Measurements from ENCODE around the gene LCN2. TPM values are rescaled to one million over a fixed set of nuclear protein-coding genes. Genes with fewer than 3 reads are reported as not detected.

The LCN2 gene
- total and polyA plus RNA-seq, 12 donors: 0.34 to 2.7 (median 0.62) TPM; not detected in 5

- ATAC-seq (no peak), DNase-seq (no peak)
- Histone ChIP-seq H3K9me3 (no peaks in the 10 kb centered on the region), H3K4me3 (no peak overlapping the region), H3K27ac (no peak overlapping the region), H3K36me3 (peaks cover 0 to 99% (median 37%) of the 10 kb centered on the region in 9 donors), H3K4me1 (peaks cover 0 to 5% (median 0%) of the 10 kb centered on the region in 9 donors), H3K27me3 (no peaks in the 10 kb centered on the region)
- intact Hi-C loops (cut with DNase I): no loop called here
- TF ChIP-seq CTCF (IDR thresholded peaks at IDR 0.05): no peak
- WGBS, 2 donors: 92 to 94% methylated on average over 8 of the region's 8 CpGs
Measured at GRCh38 chr9:128168731-128169308, 19.6 kb downstream of the LCN2 start.

- Histone ChIP-seq H3K9me3 (no peaks in the 10 kb centered on the region), H3K27ac (no peak overlapping the region), H3K4me3 (no peak overlapping the region), H3K36me3 (peaks cover 0 to 97% (median 35%) of the 10 kb centered on the region in 9 donors), H3K27me3 (no peaks in the 10 kb centered on the region), H3K4me1 (peaks cover 0 to 2% (median 0%) of the 10 kb centered on the region in 9 donors)
- DNase-seq: no peak
- 87 to 90% methylated on average over 8 of the region's 8 CpGs for WGBS, 2 donors
- peak in 1 of 8 donors; percentile 6 for ATAC-seq
- TF ChIP-seq CTCF (IDR thresholded peaks at IDR 0.05): no peak
- intact Hi-C loops (cut with DNase I): no loop called here
Measured at GRCh38 chr9:128169492-128169891, 20.2 kb downstream of the LCN2 start.

DNA sequence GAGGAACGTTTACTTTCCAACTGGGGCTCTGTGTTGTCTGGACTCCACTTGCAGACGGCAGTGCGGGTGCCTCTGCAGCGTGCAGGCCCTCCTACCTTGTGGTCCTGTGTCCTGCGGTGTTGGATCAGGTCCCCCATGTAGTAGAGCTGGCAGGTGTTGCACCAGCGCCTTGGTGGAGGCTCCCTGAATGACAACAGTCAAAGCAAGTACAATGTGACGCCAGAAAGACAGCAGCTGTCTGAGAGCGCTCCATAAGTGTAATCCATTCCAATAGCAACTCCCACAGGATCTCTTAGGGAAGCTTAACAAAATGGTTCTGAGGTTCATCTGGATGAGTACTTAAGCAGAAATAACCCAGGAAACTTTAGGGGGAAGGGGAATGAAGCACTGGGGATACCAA lies 20.7 kb downstream of the LCN2 start:
- no peak overlapping the region for H3K4me3 ChIP-seq
- WGBS, 2 donors: 94% methylated on average over 8 of the region's 8 CpGs
- ATAC-seq (peak in 1 of 8 donors; percentile 13), DNase-seq (no peak)
- H3K9me3 ChIP-seq: no peaks in the 10 kb centered on the region
- no peaks in the 10 kb centered on the region for H3K27me3 ChIP-seq
- no peak overlapping the region for H3K27ac ChIP-seq
- no peak for TF ChIP-seq CTCF (IDR thresholded peaks at IDR 0.05)
- intact Hi-C loops (cut with DNase I): no loop called here
- H3K36me3 ChIP-seq: peaks cover 0 to 97% (median 32%) of the 10 kb centered on the region in 9 donors
- no peaks in the 10 kb centered on the region for H3K4me1 ChIP-seq

DNA sequence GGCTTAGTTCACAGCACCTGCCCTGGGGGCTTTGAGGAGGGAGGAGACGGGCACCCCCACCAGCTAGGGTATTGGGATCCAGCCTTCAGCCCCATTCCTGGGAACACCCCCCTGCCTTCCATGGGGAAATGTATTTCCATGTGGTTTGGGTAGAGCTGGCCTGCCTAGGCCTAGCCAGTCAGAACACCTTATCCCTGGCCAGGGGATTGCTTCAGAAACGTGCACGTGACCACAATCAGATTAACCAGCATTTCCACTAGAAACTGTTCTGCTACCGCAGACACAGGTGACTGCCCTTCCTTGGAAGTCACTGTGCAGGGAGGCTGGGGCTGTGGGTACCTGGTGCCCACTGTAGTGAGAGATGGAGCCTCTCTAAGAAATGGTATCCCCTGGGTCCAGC lies 24.8 kb downstream of the LCN2 start:
- Histone ChIP-seq H3K27me3 (no peaks in the 10 kb centered on the region), H3K4me3 (no peak overlapping the region), H3K9me3 (no peaks in the 10 kb centered on the region), H3K4me1 (no peaks in the 10 kb centered on the region), H3K27ac (no peak overlapping the region), H3K36me3 (peaks cover 9 to 97% (median 49%) of the 10 kb centered on the region in 9 donors)
- no peak for TF ChIP-seq CTCF (IDR thresholded peaks at IDR 0.05)
- DNase-seq (no peak), ATAC-seq (no peak)
- intact Hi-C loops (cut with DNase I): no loop called here
- 72 to 89% methylated on average over 4 of the region's 4 CpGs for WGBS, 2 donors

Measured in heart right ventricle (tissue), 16 donors.